Stimulated activated CD4-positive, alpha-beta T cell treated with anti-CD3 and anti-CD28 coated beads, TNF-alpha, amount 100 ng/mL, for 24 hours (primary cell): ENCODE measurements around the gene PIMREG.

Source experiments
- DNase-seq, 3 experiments: peaks; one replicate each; pipeline ENCODE4 v3.0.0-alpha.2; 2020; ENCODE audit warnings: low read depth in 3 of 3

Gene PIMREG

DNA sequence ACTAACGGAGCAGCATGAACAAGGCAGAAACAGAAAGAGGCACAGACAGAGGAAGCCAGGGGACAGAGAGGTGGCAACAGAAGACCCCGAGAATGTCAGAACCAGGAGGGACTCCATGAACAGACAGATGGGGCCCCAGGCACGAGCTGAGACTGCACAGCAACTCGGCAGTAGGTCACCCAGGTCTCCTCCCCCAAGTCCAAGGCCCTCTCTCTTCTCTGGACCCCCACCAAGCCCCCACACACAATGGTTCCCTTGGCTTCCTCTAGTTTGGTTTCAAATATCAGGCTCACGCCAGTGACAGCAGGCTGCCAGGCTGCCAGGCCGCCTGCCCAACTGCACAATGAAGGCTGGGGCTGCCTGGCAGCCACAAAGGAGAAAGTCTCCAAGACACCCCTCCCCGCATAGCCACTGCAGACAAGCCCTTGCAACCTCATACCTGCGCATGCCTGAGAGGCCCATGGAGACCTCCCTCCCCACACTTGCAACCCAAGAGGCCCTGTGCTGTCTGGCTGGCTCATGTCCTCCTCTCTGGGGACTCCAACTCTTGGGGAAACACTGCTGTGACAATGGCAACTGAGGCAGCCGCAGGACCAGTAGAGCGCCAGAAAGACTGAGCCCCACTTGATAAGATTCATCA, 54.8 kb downstream of the PIMREG start:
- DNase-seq = no peak
